GM21723 (cell line): Measurements from ENCODE around the gene KCNQ5.
"Not testable (repeated sequence)": the region's sequence is repeated elsewhere in the genome, so short reads cannot be mapped to it uniquely, and the experiment has no call there.

Experiments used
- ATAC-seq: cut with Tn5 transposase; IDR thresholded peaks from one replicate; pipeline ENCODE4 v1.9.1; 2021; ENCODE audit warnings: mild to moderate bottlenecking, moderate library complexity; ENCODE audit not compliant: unreplicated experiment

Gene KCNQ5

GRCh38 chr6:73227606-73228255 is 605.9 kb downstream of the KCNQ5 start:
- ATAC-seq = no peak

- ATAC-seq = no peak
These were observed 610.1 kb downstream of the KCNQ5 start for GRCh38 chr6:73231986-73232391.

- no peak for ATAC-seq
These were observed 611.2 kb downstream of the KCNQ5 start for GRCh38 chr6:73233048-73233447.

- not testable (repeated sequence) for ATAC-seq
These were observed 612.1 kb downstream of the KCNQ5 start for GRCh38 chr6:73233971-73234370.

GRCh38 chr6:73234733-73235132 is 612.9 kb downstream of the KCNQ5 start:
- no peak for ATAC-seq

GRCh38 chr6:73236144-73236750 is 614.4 kb downstream of the KCNQ5 start:
- no peak for ATAC-seq

- ATAC-seq = no peak
These were observed 618.9 kb downstream of the KCNQ5 start for GRCh38 chr6:73240730-73241129.

GRCh38 chr6:73242001-73242400 is 620.1 kb downstream of the KCNQ5 start:
- no peak for ATAC-seq
